Effector CD4-positive, alpha-beta T cell (primary cell): Measurements from ENCODE around the gene TECTB. TPM values are rescaled to one million over a fixed set of nuclear protein-coding genes. Genes with fewer than 3 reads are reported as not detected.
"Not testable (repeated sequence)": the region's sequence is repeated elsewhere in the genome, so short reads cannot be mapped to it uniquely, and the experiment has no call there.

Experiments
- DNase-seq: peaks from one replicate; pipeline ENCODE4 v3.0.0-alpha.2; 2020
- total RNA-seq: gene quantifications from one replicate; lab custom pipeline; 2026; lab: John Stamatoyannopoulos, UW

The TECTB gene
- not detected for total RNA-seq

GRCh38 chr10:112283100-112283499 is at the start of gene TECTB:
Gene TECTB (plus strand): TSS chr10:112283400. CDS start chr10:112283735, 335 bp downstream.
- no peak for DNase-seq

GRCh38 chr10:112235141-112235540 is 48.1 kb upstream of the TECTB start:
- no peak for DNase-seq

GRCh38 chr10:112235920-112236319 is 47.3 kb upstream of the TECTB start:
- DNase-seq, result no peak

- DNase-seq, result no peak
Observed at GRCh38 chr10:112236486-112236885, 46.7 kb upstream of the TECTB start.

- no peak for DNase-seq
Observed at GRCh38 chr10:112239347-112239746, 43.9 kb upstream of the TECTB start.

- DNase-seq, result no peak
Observed at GRCh38 chr10:112240441-112240840, 42.8 kb upstream of the TECTB start.

GRCh38 chr10:112241651-112242341 is 41.4 kb upstream of the TECTB start:
- DNase-seq, result no peak

- DNase-seq, result no peak
Observed at GRCh38 chr10:112242769-112243168, 40.4 kb upstream of the TECTB start.

GRCh38 chr10:112243713-112244112 is 39.5 kb upstream of the TECTB start:
- no peak for DNase-seq

- no peak for DNase-seq
Observed at GRCh38 chr10:112244197-112244596, 39.0 kb upstream of the TECTB start.

GRCh38 chr10:112247791-112248190 is 35.4 kb upstream of the TECTB start:
- no peak for DNase-seq

GRCh38 chr10:112248584-112249295 is 34.5 kb upstream of the TECTB start:
- DNase-seq, result no peak

GRCh38 chr10:112249722-112250121 is 33.5 kb upstream of the TECTB start:
- DNase-seq, result no peak

GRCh38 chr10:112250555-112250954 is 32.6 kb upstream of the TECTB start:
- no peak for DNase-seq

GRCh38 chr10:112251238-112251637 is 32.0 kb upstream of the TECTB start:
- DNase-seq, result not testable (repeated sequence)

GRCh38 chr10:112258407-112258806 is 24.8 kb upstream of the TECTB start:
- DNase-seq, result no peak

- DNase-seq, result no peak
Observed at GRCh38 chr10:112259688-112260087, 23.5 kb upstream of the TECTB start.

- DNase-seq, result no peak
Observed at GRCh38 chr10:112260831-112261230, 22.4 kb upstream of the TECTB start.

- DNase-seq, result no peak
Observed at GRCh38 chr10:112261281-112261822, 21.8 kb upstream of the TECTB start.

GRCh38 chr10:112262546-112262945 is 20.7 kb upstream of the TECTB start:
- DNase-seq, result no peak

GRCh38 chr10:112265745-112266144 is 17.5 kb upstream of the TECTB start:
- no peak for DNase-seq

GRCh38 chr10:112269266-112269665 is 13.9 kb upstream of the TECTB start:
- DNase-seq, result no peak

- no peak for DNase-seq
Observed at GRCh38 chr10:112271982-112272381, 11.2 kb upstream of the TECTB start.

GRCh38 chr10:112274831-112275230 is 8.4 kb upstream of the TECTB start:
- DNase-seq, result no peak
